Small intestine (tissue), 7 donors: Measurements from ENCODE around the gene CORO2B. TPM values are rescaled to one million over a fixed set of nuclear protein-coding genes. Genes with fewer than 3 reads are reported as not detected.
A peak's percentile ranks its signal among the peaks of the same experiment; 100 is the strongest.

ENCODE experiments used
- DNase-seq, 2 donors: peaks; one replicate each; pipeline versions ENCODE4 v3.0.0 to v3.0.0-alpha.2; 2013
- FAIRE-seq: peaks from 2 replicates; lab custom pipeline; 2012; peaks lifted over from hg19 to GRCh38; lab: Jason Lieb, UNC
- H3K27ac ChIP-seq, 3 donors: one replicate each; pipeline ENCODE4 v1.5.1; 2013; ENCODE audit warnings: low read length in 2 of 3, mild to moderate bottlenecking in 2 of 3, control low read depth in 1 of 3, inconsistent platforms in 1 of 3, low read depth in 1 of 3, moderate library complexity in 1 of 3
- H3K27me3 ChIP-seq, 3 donors: one replicate each; pipeline ENCODE4 v1.6.1; 2013; ENCODE audit warnings: low read length in 3 of 3, inconsistent platforms in 1 of 3; ENCODE audit not compliant: control insufficient read depth in 3 of 3, insufficient read depth in 3 of 3
- H3K36me3 ChIP-seq, 3 donors: one replicate each; pipeline ENCODE4 v1.6.1; 2013; ENCODE audit warnings: low read length in 3 of 3, inconsistent platforms in 1 of 3, low read depth in 1 of 3, mild to moderate bottlenecking in 1 of 3, moderate library complexity in 1 of 3; ENCODE audit not compliant: control insufficient read depth in 3 of 3, insufficient read depth in 2 of 3
- H3K4me1 ChIP-seq, 3 donors: one replicate each; pipeline ENCODE4 v1.6.1; 2013; ENCODE audit warnings: low read length in 2 of 3, inconsistent platforms in 1 of 3, low read depth in 1 of 3, mild to moderate bottlenecking in 1 of 3, moderate library complexity in 1 of 3; ENCODE audit not compliant: control insufficient read depth in 3 of 3, insufficient read depth in 2 of 3
- H3K4me3 ChIP-seq, 3 donors: one replicate each; pipeline ENCODE4 v1.5.1; 2013; ENCODE audit warnings: low read length in 3 of 3, control low read depth in 1 of 3, inconsistent platforms in 1 of 3, low read depth in 1 of 3, mild to moderate bottlenecking in 1 of 3, moderate library complexity in 1 of 3
- H3K9me3 ChIP-seq, 2 donors: one replicate each; pipeline ENCODE4 v1.6.1; 2013; ENCODE audit warnings: low read depth in 1 of 2, low read length in 1 of 2; ENCODE audit not compliant: control insufficient read depth in 2 of 2, insufficient read depth in 1 of 2
- WGBS, 3 donors: extraction: QIAGEN DNeasy Blood & Tissue Kit; methylation state at CpG; one replicate each; pipeline ENCODE4 v1.1.7; 2013; 5-methylcytosine and 5-hydroxymethylcytosine counted together
- polyA plus RNA-seq, 4 donors: library from polyadenylated mRNA; stranded (reverse) in 3 of 4; unstranded in 1 of 4; fragments of 200-250 nt in 3 of 4; fragments of 120-200 nt in 1 of 4; gene quantifications; one replicate each; pipeline versions ENCODE4 v1.2.1 to v1.2.3, GENCODE V29; 2013
- donor health status: healthy with polysubstance abuse.
- donor health status: control.
- donor health status: control.
- donor health status: Bipolar disorder and iron deficiency.
- donor health status: healthy.

Gene CORO2B
- polyA plus RNA-seq, 4 donors = 1.3 to 3.0 (median 1.7) TPM

DNA sequence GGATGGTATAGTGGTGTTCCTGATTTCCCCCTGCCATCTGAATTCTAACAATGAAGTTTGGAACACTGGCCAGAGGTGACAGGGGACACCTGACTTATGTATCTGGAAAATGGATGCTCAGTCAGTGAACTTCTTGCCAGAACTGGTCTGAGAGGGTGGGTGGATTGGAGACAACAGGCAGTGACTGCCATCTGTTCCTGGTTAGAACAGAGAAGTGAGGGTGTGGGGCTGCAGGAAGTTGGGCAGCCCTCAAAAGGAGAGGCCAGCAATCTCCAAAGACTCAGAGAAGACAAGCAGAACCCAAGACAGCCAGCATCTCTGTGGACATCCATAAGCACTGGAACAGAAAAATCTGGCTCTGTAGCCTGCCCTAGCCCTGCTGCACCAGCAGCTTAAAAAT lies 191.4 kb downstream of the CORO2B start:
- Histone ChIP-seq H3K4me3 (no peak overlapping the region), H3K27me3 (peaks cover 0 to 3% (median 0%) of the 10 kb centered on the region in 3 donors), H3K36me3 (no peaks in the 10 kb centered on the region), H3K9me3 (no peaks in the 10 kb centered on the region), H3K27ac (no peak overlapping the region), H3K4me1 (no peaks in the 10 kb centered on the region)
- DNase-seq (no peak), FAIRE-seq (no peak)

DNA sequence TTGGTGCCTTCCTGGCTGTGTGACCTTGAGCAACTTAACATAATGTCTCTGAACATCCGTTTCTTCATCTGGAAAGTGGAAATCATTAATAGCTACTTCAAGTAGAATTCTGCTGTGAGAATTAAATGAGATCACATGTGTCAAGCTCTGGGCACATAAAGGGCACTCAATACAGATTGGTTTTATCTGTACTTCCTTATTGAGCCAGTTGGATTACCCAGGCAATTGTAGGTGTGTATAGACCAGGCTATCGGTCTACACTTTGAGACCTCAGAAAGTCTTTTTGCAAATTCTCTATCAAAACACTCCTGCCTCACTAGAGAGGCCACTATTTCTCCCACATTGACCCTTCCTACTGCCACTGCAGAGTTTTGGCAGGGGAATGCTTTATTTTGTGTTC lies 194.2 kb downstream of the CORO2B start:
- no peak overlapping the region for H3K27ac ChIP-seq
- H3K36me3 ChIP-seq = peaks cover 0 to 12% (median 0%) of the 10 kb centered on the region in 3 donors
- no peaks in the 10 kb centered on the region for H3K9me3 ChIP-seq
- FAIRE-seq = no peak
- no peaks in the 10 kb centered on the region for H3K4me1 ChIP-seq
- no peak overlapping the region for H3K4me3 ChIP-seq
- DNase-seq = no peak
- H3K27me3 ChIP-seq = peaks cover 0 to 3% (median 0%) of the 10 kb centered on the region in 3 donors
- 23 to 65% (median 30%) methylated on average over 2 of the region's 2 CpGs for WGBS, 3 donors

DNA sequence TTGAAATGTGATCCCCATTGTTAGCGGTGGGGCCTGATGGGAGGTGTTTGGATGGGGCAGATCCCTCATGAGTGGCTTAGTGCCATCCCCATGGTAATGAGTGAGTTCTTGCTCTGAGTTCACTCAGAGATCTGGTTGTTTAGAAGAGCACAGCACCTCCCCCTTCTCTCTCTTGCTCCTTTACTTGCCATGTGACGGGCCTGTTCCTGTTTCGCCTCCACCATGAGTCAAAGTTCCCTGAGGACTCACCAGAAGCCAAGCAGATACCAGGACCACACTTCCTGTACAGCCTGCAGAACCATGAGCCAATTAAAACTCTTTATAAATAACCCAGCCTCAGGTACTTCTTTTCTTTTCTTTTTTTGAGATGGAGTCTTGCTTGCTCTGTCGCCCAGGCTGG lies 195.3 kb downstream of the CORO2B start:
- Histone ChIP-seq H3K9me3 (no peaks in the 10 kb centered on the region), H3K27ac (no peak overlapping the region), H3K4me3 (no peak overlapping the region), H3K4me1 (no peaks in the 10 kb centered on the region), H3K27me3 (peaks cover 0 to 3% (median 0%) of the 10 kb centered on the region in 3 donors), H3K36me3 (peaks cover 0 to 14% (median 0%) of the 10 kb centered on the region in 3 donors)
- WGBS, 3 donors = 90 to 94% (median 92%) methylated on average over 4 of the region's 4 CpGs
- FAIRE-seq (no peak), DNase-seq (no peak)

DNA sequence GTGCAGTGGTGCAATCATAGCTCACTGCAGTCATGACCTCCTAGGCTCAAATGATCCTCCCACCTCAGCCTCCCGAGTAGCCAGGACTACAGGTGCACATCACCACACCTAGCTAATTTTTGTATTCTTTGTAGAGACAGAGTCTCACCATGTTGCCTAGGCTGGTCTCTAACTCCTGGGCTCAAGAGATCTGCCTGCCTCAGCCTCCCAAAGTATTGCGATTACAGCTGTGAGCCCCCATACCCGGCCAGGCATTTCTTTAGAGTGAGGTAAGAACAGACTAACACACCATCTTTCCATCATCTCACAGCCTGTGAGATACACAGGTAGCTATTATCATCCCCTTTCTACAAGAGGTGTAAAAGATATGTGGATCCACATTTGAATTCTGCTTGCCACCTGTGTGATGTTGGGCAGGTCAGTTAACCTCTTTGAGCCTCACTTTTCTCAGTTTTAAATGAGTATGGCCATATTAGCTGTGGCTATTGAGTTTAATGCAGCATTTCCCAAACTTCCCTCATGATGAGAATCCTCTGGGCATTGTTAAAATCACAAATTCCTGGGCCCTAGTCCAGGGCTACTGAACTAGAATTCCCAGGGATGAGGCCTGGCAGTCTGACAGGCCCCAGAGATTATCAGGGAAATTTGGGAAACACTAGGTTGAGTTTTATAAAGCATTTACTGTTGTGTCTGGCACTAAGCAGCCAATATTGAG lies 195.9 kb downstream of the CORO2B start:
- Histone ChIP-seq H3K27me3 (peaks cover 0 to 1% (median 0%) of the 10 kb centered on the region in 3 donors), H3K9me3 (no peaks in the 10 kb centered on the region), H3K4me1 (no peaks in the 10 kb centered on the region), H3K36me3 (peaks cover 2 to 18% (median 5%) of the 10 kb centered on the region in 3 donors), H3K4me3 (no peak overlapping the region), H3K27ac (no peak overlapping the region)
- no peak for DNase-seq
- FAIRE-seq = no peak
- 91 to 95% (median 93%) methylated on average over 3 of the region's 3 CpGs for whole genome bisulfite sequencing, 3 donors

DNA sequence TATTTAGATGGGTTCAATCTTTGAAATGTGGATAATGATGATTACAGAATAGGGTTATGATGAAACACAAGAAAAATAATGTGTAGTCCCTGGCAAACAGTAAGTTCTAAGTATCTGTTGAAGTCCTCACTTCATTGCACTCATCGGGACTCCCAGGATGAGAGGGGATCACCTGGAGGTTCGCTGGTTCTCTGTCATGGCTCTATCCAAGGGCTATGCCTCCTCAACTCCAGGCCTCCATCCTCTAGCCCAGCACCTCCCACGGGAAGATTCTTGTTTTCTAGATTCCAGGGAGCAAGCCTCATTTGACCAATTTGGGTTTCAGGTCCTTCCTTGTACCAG lies 196.4 kb downstream of the CORO2B start:
- Histone ChIP-seq H3K4me1 (no peaks in the 10 kb centered on the region), H3K27ac (no peak overlapping the region), H3K27me3 (no peaks in the 10 kb centered on the region), H3K9me3 (no peaks in the 10 kb centered on the region), H3K36me3 (peaks cover 5 to 21% (median 7%) of the 10 kb centered on the region in 3 donors), H3K4me3 (no peak overlapping the region)
- 81 to 94% (median 93%) methylated on average over 3 of the region's 3 CpGs for WGBS, 3 donors
- FAIRE-seq (no peak), DNase-seq (no peak)

DNA sequence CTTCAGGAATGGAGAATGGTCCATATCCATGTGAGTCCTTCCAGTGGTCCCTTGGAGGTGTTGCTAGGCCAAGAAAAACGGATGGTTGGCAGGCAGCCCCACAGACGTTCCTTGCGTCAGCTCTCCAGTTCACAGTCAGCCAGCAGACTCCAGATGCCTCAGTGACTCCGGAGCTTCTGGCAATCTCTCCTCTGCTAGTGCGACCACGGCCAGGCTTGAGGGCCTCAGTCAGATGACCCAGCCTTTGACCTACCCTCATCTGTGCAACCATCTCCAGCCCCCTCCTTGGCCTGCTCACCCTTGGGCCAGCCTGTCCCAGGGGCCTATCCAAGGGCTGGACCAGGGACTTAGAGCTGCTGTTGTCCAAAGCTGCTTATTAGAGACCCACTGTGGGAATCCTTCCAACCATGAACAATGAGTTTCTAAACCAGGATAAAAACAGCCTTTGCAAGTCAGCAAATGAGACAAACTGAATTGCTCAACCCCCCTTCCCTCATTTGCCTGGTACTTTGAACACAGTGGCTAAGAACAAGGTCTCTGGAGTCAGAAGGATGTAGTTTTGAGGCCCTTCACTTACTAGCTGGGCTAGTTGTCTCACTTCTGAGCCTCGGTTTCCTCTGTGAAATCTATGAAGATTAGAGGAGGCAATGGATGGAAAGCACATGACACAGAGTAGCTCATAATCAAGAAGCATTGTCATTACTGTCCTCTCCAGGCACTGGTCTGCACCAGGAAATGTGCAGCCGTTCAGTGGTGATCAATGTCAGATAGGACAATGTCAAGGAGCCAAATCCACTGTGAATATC lies 197.1 kb downstream of the CORO2B start:
- Histone ChIP-seq H3K4me3 (no peak overlapping the region), H3K36me3 (peaks cover 7 to 27% (median 14%) of the 10 kb centered on the region in 3 donors), H3K9me3 (no peaks in the 10 kb centered on the region), H3K4me1 (no peaks in the 10 kb centered on the region), H3K27ac (peak overlapping the region in 1 of 3 donors; percentile 18), H3K27me3 (no peaks in the 10 kb centered on the region)
- DNase-seq (no peak), FAIRE-seq (no peak)
- 61 to 80% (median 74%) methylated on average over 8 of the region's 8 CpGs for WGBS, 3 donors

DNA sequence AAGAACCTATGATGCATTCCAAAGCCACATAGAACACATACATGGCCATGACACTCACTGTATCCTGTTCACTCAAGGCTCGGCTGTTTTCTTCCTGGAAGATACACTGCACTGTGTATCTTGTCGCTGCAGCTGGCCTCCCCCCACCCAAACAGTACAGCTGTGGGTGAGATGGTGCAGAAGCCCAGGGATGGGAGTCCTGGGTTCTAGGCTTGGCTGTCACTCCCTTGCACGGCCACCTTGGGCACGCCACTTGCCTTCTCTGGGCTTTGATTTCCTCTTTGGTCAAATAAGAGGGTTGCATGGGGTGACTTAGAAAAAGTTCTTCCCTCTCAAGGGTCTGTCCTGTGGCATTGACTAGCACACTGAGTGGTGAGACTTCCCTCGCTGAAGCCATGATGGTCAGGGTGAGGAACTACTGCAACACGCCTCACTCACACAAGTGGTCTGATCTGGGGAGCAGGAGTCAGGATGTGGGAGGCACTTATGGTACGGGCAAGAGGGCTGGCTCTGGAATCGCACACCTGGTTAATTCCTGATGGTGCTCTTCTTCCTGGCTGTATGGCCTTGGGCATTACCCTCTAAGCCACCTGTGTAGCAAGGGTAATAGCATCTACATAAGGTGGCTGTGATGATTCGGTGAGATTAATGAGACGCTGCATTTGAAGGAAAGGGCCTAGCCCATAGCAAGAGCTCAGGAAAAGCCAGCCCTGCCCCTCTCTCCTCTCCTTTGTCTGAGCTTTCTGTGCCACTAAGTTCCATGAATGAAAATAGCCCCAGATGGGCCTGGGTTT lies 197.9 kb downstream of the CORO2B start:
- no peaks in the 10 kb centered on the region for H3K4me1 ChIP-seq
- DNase-seq (no peak), FAIRE-seq (no peak)
- no peak overlapping the region for H3K4me3 ChIP-seq
- H3K27me3 ChIP-seq = no peaks in the 10 kb centered on the region
- H3K27ac ChIP-seq = peak overlapping the region in 1 of 3 donors; percentile 18
- H3K9me3 ChIP-seq = no peaks in the 10 kb centered on the region
- WGBS, 3 donors = 85 to 88% (median 85%) methylated on average over 10 of the region's 10 CpGs
- peaks cover 7 to 30% (median 14%) of the 10 kb centered on the region in 3 donors for H3K36me3 ChIP-seq
